Left ventricle myocardium superior (tissue), 1 donor: ENCODE measurements around the gene CEP128. TPM values are rescaled to one million over a fixed set of nuclear protein-coding genes. Genes with fewer than 3 reads are reported as not detected.
A peak's percentile ranks its signal among the peaks of the same experiment; 100 is the strongest.

Experiments used
- ATAC-seq: fragments of 200-7000 bp; cut with Tn5 transposase; one replicate; pipeline ENCODE4 v1.9.1; 2020; ENCODE audit warnings: mild to moderate bottlenecking, moderate library complexity
- DNase-seq: peaks from one replicate; pipeline ENCODE4 v3.0.0-alpha.2; 2020
- intact Hi-C: fragments of 100-400 bp; cut with micrococcal nuclease; formaldehyde crosslinking; loops from one replicate; pipeline ENCODE4 v1.11.0; 2022
- total RNA-seq: library from RNA; stranded (reverse); fragmentation: NEBNext Ultra II Directional; extraction: Animal tissue kit (Norgen Biotek cat#: 25700); gene quantifications from one replicate; pipeline ENCODE4 v1.2.1, GENCODE V29; 2021
- donor health status: DM: no; HTN: yes; CAD: no; lungs with severe emphysema.

Gene CEP128
- total RNA-seq, 1 donor from 2014 or later, result 3.7 TPM

GRCh38 chr14:80798878-80799277, 142.7 kb downstream of the CEP128 start:
- intact Hi-C loops, result no loop called here
- ATAC-seq (no peak), DNase-seq (no peak)

- ATAC-seq (no peak), DNase-seq (no peak)
- intact Hi-C loops, result no loop called here
These were observed 143.3 kb downstream of the CEP128 start for GRCh38 chr14:80798211-80798610.

- intact Hi-C loops, result no loop called here
- DNase-seq, result no peak
- no peak for ATAC-seq
These were observed 148.8 kb downstream of the CEP128 start for GRCh38 chr14:80792771-80793170.

DNA sequence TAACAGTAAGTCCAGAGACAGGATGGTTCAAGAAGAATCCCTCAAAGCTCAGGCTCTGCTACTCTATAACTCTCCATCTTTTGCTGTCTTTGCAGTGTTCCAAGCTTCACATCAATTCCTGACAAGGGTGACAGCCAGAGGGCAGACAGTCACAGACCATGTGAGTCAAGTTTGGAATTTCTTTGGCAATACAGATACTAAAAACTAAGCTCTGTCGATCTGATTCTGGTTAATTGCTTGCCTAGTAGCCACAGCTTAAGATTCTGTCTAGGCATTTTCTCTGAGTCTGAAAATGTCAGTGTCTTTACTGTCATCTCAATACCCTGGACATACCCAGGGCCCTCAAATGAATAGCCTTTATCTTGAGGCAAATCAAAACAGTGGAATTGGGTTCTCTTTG, 153.7 kb downstream of the CEP128 start:
- intact Hi-C loops, result no loop called here
- no peak for ATAC-seq

GRCh38 chr14:80784820-80785219, 156.7 kb downstream of the CEP128 start:
- ATAC-seq (peak; percentile 62), DNase-seq (no peak)
- intact Hi-C loops, result no loop called here

More for the DNA sequence above, 153.7 kb downstream of the CEP128 start:
- no peak for DNase-seq

DNA sequence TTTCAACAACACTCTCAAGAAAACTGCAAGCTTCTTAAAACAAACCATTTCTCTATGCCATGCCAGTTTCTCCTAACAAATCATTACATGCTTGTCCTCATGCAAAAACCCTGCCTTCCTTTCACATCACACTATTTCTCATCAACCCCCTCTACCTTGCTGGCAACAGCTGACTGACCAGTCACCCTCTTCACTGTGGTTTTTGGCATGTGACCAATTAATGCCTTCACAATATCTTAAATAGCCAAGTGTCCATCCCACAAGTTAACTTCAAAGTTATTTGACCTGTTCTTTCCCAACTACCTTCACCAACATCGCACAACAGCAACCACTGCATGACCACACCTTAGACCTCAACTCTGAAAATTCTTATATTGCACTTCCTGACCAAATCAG, 159.6 kb downstream of the CEP128 start:
- no peak for DNase-seq
- no peak for ATAC-seq
- intact Hi-C loops, result no loop called here

DNA sequence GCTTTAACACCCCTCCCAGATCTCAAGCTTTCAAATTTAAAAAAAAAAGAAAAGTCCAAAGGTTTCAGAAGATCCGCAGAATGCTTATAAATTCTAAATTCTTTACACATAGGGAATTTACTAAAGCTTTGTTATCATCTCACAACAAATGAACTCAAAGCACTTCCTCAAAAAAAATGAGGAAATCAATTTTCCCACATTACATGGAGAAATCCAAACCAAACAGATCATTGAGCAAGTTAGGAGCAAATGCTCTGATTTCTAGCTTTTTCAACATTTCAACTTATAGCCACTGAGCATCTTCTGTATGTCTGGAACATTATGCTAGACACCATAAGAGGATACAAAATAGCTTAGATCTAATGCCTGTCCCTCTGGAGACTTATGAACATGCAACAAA, 161.0 kb downstream of the CEP128 start:
- DNase-seq, result no peak
- intact Hi-C loops, result no loop called here
- ATAC-seq, result no peak

GRCh38 chr14:80776657-80777056, 164.9 kb downstream of the CEP128 start:
- no peak for ATAC-seq

DNA sequence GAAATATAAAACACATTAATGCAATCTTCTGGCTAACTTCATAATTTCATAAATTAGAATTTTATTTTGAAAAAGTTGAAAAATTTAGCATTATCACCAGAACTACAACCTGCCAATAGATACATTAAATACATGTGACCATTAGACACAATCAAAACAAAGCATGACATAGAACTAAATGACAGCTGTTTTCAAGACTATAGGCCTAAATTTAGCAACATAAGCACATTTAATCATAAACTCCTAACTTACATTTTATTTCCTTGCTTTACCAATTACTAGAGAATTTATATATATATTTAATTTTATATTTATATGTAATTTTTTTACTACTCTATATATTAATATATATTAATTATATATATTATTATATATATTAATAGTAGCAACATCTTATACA, 165.4 kb downstream of the CEP128 start:
- no peak for ATAC-seq
- intact Hi-C loops, result no loop called here
- no peak for DNase-seq

More at GRCh38 chr14:80776657-80777056, 164.9 kb downstream of the CEP128 start:
- intact Hi-C loops, result no loop called here
- DNase-seq, result no peak

GRCh38 chr14:80772504-80772903, 169.0 kb downstream of the CEP128 start:
- ATAC-seq, result no peak
- DNase-seq, result no peak
- intact Hi-C loops, result no loop called here

DNA sequence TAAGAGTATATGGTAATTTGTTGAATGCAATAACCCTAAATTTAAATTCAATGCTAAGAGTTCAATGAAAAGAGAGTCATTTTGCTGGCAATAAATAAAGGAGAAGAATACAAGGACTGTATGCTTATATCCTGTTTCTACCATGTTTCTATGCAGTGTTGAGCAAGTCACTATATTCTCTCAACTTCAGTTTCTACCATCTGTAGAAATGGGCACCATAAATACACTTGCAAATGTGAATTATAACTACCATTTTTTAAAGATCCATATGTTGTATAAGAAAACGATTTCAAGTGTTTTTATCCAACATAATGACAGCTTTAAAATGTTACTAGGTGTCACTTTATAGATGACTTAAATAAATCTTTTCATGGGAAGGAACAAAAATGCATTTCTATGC, 170.3 kb downstream of the CEP128 start:
- intact Hi-C loops, result no loop called here
- ATAC-seq (no peak), DNase-seq (no peak)

DNA sequence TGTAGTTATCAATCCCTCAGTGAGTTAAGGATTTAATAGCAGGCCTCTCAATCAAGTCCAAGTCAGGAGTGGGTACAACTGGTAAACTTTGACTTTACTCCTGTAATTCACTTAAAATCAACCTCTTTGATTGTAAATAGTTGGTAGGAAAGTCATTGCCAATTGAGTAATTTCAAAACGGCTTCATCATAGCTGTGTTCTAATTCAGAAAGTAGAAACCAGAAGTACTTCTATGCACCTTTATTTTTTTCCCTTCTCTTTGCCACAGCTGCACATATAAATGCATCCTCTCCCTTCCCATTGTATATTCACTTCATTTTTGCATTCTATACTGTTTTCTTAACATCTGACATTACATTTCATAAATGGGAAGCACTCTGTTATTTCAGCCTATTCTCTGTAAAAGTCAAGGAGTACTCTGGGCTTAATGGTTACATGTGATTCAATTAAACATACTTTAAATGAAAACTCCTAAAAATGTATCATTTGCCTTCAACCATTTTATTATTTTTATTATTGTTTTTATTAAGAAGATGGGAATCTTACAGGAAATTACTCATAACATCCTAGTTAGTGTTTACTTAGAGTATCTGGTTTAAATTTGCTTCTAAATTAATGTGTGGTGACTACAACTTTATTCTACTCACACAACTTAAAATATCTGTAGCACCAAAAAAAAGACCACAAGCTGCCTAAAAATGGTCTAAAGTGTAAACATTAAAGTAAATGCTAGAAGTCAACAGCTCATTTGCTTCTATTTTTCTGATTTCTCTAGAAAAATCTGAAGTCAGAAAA, 171.2 kb downstream of the CEP128 start:
- intact Hi-C loops, result no loop called here
- ATAC-seq, result no peak

GRCh38 chr14:80768646-80769045, 172.9 kb downstream of the CEP128 start:
- DNase-seq (no peak), ATAC-seq (no peak)
- intact Hi-C loops, result no loop called here

More for the DNA sequence above, 171.2 kb downstream of the CEP128 start:
- no peak for DNase-seq

- DNase-seq, result no peak
- ATAC-seq, result no peak
- intact Hi-C loops, result no loop called here
These were observed 176.5 kb downstream of the CEP128 start for GRCh38 chr14:80764921-80765507.

DNA sequence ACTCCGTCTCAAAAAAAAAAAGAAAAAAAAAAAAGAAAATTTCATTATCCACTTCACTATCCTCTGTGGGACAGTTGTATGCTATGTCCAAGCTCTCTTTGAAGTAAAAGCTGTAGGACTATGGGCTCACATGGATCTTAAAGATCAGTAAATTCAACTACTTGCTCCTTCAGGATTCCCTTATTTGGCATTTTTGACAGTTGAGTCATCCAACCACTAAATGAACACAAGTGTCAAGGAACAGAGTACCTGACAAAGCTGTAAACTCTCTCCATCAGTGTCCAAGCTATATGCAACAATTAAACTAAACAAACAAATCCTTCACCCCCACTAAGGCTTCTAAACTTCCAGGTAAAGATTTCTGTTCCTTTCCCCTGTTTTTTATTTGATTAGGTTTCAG, 177.0 kb downstream of the CEP128 start:
- ATAC-seq, result no peak
- intact Hi-C loops, result no loop called here
- no peak for DNase-seq

DNA sequence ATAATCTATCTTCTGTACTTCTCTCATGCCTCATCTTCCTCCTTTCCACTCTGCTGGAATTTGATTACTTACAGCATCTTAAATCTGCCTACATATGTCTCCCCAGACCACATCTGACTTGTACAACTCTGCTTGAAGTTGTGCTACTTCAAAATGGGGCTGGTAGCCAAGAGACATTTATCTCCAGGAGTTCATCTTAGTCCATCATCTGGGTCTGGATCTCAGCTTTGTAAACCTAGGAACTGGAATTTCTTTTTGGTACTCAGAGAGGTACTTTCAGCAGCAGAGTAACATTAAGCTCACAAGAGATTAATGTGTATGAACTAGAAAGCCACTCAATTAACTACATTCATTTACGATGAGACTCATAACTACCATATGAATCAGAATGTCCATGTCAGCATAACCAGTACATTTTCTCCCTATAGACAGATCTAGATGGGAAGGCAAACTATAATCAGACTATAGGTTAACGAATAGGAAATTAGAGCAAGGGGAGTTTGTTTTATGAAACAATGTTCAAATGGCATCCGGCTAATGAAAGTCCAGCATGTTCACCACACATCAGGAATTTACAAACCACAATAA, 178.8 kb downstream of the CEP128 start:
- intact Hi-C loops, result no loop called here
- no peak for ATAC-seq
- no peak for DNase-seq

DNA sequence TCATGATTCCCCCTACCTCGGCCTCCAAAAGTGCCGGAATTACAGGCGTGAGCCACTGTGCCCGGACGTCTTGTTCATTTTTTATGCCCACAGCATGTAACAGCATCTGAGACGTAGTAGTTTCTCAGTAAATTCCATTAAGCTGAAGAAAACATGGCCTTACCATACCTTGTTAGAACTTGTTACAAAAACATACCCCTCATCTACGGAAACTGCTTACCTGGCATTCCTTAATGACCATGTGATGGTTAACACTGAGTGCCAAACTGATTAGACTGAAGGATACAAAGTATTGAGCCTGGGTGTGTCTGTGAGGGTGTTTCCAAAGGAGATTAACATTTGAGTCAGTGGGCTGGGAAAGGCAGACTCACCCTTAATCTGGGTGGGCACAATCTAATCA, 186.8 kb downstream of the CEP128 start:
- intact Hi-C loops, result no loop called here
- no peak for DNase-seq

DNA sequence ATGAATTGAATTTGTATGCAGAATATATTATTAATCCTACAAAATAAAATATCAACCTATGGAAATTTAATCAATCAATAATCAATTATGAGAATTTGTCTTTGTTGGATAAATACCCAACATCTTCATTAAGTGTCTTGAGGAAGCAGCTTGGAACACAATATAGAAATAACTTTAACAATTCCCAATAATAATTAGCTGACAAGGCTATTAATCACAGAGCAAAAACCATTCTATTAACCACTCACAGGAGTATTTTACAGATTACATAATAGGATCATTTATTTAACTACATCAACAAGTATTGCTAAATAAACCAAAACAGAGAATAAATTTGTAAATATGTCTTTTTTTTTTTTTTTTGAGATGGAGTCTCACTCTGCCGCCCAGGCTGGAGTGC, 190.3 kb downstream of the CEP128 start:
- no peak for DNase-seq

More for the DNA sequence above, 186.8 kb downstream of the CEP128 start:
- ATAC-seq, result no peak

GRCh38 chr14:80726211-80726610, 215.3 kb downstream of the CEP128 start:
- intact Hi-C loops, result no loop called here
- DNase-seq (no peak), ATAC-seq (no peak)

More for the DNA sequence above, 190.3 kb downstream of the CEP128 start:
- no peak for ATAC-seq
- intact Hi-C loops, result no loop called here

DNA sequence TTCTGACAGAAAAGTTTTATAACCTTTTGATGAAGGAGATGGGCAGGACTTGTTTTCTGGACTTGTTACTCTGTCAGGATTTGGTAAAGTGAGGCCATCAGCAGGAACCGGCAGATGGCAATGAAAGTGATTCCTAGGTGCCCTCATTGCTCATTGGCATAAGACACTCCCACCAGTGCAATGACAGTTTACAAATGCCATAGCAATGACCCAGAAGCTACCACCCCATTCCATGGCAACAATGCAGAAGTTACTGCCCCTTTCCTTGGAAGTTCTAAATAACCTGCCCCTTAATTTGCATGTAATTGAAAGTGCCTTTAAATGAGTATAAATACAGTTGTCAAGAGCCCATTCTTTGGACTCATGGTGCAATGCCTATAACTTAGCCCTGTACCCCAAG, 222.6 kb downstream of the CEP128 start:
- ATAC-seq, result no peak
- intact Hi-C loops, result no loop called here
- no peak for DNase-seq

- intact Hi-C loops, result no loop called here
- ATAC-seq, result no peak
- DNase-seq, result no peak
These were observed 227.1 kb downstream of the CEP128 start for GRCh38 chr14:80714474-80714873.
